Mesothelial cell of epicardium (in vitro differentiated cells): Measurements from ENCODE around the gene SNTG2. TPM values are rescaled to one million over a fixed set of nuclear protein-coding genes. Genes with fewer than 3 reads are reported as not detected.

Experiments
- DNase-seq, 2 experiments: peaks; one replicate each; pipeline ENCODE4 v3.0.0; 2021; ENCODE audit warnings: low spot score in 2 of 2; ENCODE audit not compliant: unreplicated experiment in 2 of 2
- H3K27ac Mint-ChIP-seq: 2 replicates; pipeline ENCODE4 v1.8.0; 2021; ENCODE audit warnings: mixed read lengths
- H3K27me3 Mint-ChIP-seq: 2 replicates; pipeline ENCODE4 v1.8.0; 2021; ENCODE audit warnings: low read depth, mixed read lengths
- H3K36me3 Mint-ChIP-seq: 2 replicates; pipeline ENCODE4 v1.8.0; 2021; ENCODE audit warnings: mixed read lengths
- H3K4me1 Mint-ChIP-seq: 2 replicates; pipeline ENCODE4 v1.8.0; 2021; ENCODE audit warnings: mixed read lengths
- H3K4me3 Mint-ChIP-seq: 2 replicates; pipeline ENCODE4 v1.8.0; 2021; ENCODE audit warnings: mild to moderate bottlenecking, moderate library complexity, mixed read lengths
- H3K9me3 Mint-ChIP-seq: 2 replicates; pipeline ENCODE4 v1.8.0; 2021; ENCODE audit warnings: mixed read lengths
- total RNA-seq: library from RNA; stranded (reverse); gene quantifications from 3 replicates; pipeline ENCODE4 v1.2.1, GENCODE V29; 2021
- TF ChIP-seq, protein P1 (sequence below): fragments of 200-600 bp; sonication (generic); IDR thresholded peaks from one replicate; pipeline ENCODE4 v1.5.0; 2021; ENCODE audit warnings: antibody characterized with exemption; ENCODE audit not compliant: unreplicated experiment

Gene SNTG2
- total RNA-seq, 1 donor from 2014 or later, result not detected

DNA sequence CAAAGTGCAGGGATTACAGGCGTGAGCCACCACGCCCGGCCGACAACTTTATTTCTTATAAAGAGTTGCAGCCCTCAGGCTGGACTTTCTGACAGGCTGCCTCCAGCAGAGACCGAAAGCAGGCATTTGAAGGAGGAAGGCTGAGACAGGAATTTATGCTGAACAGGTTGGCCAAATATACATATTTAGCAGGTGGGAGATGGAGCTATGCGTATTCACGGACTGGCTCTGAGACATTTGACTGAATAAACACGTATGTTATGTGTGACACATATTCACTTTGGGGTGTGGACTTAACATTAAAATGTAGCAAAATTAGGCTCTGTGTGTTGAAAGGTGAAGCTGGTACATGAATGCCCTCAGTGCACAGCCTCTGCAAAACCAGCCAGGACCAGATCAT is 65.9 kb downstream of the SNTG2 start:
- Mint-ChIP-seq H3K27me3 (peaks cover 44% of the 10 kb centered on the region), H3K9me3 (no peaks in the 10 kb centered on the region), H3K36me3 (no peaks in the 10 kb centered on the region), H3K27ac (no peak overlapping the region), H3K4me1 (peaks cover 2% of the 10 kb centered on the region), H3K4me3 (no peak overlapping the region)
- DNase-seq, result no peak
- TF ChIP-seq, protein P1, sequence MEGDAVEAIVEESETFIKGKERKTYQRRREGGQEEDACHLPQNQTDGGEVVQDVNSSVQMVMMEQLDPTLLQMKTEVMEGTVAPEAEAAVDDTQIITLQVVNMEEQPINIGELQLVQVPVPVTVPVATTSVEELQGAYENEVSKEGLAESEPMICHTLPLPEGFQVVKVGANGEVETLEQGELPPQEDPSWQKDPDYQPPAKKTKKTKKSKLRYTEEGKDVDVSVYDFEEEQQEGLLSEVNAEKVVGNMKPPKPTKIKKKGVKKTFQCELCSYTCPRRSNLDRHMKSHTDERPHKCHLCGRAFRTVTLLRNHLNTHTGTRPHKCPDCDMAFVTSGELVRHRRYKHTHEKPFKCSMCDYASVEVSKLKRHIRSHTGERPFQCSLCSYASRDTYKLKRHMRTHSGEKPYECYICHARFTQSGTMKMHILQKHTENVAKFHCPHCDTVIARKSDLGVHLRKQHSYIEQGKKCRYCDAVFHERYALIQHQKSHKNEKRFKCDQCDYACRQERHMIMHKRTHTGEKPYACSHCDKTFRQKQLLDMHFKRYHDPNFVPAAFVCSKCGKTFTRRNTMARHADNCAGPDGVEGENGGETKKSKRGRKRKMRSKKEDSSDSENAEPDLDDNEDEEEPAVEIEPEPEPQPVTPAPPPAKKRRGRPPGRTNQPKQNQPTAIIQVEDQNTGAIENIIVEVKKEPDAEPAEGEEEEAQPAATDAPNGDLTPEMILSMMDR, result no peak

DNA sequence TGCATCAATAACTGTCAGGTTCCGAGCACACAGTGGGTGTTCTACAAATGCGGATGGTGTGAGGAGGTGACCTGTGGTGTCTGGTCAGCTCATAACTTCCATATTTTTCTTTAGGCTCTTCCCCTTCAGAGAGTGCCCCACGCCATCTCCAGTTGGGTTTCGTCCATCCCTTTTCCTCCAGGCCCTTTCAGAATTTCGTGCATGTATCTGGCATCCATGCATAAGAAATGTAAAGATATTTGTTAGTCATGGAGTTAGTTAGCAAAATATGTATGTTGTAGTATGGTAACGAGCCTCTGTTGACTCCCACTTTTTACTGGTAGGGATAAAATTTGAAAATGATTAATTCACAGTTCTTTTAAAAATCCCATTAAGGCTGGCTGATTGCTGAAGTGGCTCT is 67.2 kb downstream of the SNTG2 start:
- peaks cover 6% of the 10 kb centered on the region for H3K9me3 Mint-ChIP-seq
- H3K27me3 Mint-ChIP-seq, result peaks cover 44% of the 10 kb centered on the region
- no peak overlapping the region for H3K27ac Mint-ChIP-seq
- TF ChIP-seq, protein P1, result no peak
- no peak overlapping the region for H3K4me3 Mint-ChIP-seq
- no peaks in the 10 kb centered on the region for H3K36me3 Mint-ChIP-seq
- H3K4me1 Mint-ChIP-seq, result no peaks in the 10 kb centered on the region
- no peak for DNase-seq

DNA sequence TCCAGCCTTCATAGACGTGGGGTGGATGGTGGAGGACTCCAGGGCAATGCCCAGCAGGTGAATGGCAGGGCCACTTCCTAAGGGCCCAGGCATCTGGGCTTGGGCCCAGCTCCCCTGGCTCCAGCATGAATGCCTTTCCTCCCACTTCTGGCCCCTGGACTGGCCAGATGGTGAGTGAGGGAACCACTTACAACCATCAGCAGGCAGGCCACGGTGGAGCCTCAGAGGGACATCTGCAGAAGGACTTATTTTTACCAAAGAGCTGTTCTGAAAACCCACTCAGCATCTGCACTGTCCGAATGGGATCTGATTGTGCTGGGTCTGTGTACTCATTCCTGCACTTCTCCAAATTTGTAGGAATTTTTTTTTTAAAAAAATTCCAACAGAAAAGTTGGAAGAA is 69.6 kb downstream of the SNTG2 start:
- Mint-ChIP-seq H3K27me3 (peaks cover 43% of the 10 kb centered on the region), H3K4me1 (no peaks in the 10 kb centered on the region), H3K4me3 (no peak overlapping the region), H3K9me3 (peaks cover 6% of the 10 kb centered on the region), H3K36me3 (no peaks in the 10 kb centered on the region), H3K27ac (no peak overlapping the region)
- no peak for DNase-seq
- TF ChIP-seq, protein P1, result no peak

DNA sequence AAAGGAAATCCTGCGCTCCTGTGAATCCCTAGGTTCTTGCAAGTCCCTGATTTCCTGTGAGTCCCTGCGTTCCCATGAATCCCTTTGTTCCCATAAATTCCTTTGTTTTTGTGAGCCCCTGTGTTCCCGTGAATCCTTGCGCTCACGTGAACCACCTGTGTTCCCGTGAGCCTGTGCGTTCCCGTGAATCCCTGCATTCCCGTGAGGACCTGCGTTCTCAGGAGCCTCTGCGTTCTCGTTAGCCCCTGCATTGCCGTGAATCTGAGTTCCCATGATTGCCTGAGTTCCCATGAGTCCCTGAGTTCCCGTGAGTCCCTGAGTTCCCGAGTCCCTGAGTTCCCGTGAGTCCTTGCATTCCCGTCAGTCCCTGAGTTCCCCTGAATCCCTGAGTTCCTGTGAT is 71.5 kb downstream of the SNTG2 start:
- DNase-seq, result no peak

DNA sequence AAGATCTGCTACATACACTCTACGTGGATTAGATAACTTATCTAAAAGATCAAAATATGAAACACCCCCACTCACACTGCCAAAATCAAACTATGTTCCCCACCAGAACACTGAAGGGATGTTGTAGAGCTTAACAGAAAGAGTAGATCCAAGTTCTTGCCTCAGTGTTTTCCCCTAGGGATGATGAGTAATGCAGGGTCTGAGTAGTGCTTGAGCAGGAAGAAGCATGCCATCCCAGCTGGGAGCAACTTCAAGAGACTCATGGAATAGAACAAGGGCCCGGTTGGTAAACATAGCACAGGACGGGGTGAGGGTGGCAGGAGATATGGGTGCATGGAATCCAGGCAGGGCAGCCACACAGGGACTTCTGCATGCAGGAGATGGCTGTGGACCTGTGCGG is 74.3 kb downstream of the SNTG2 start:
- no peak overlapping the region for H3K27ac Mint-ChIP-seq
- peaks cover 45% of the 10 kb centered on the region for H3K27me3 Mint-ChIP-seq
- no peak for DNase-seq
- H3K4me3 Mint-ChIP-seq, result no peak overlapping the region
- peaks cover 6% of the 10 kb centered on the region for H3K9me3 Mint-ChIP-seq
- no peaks in the 10 kb centered on the region for H3K4me1 Mint-ChIP-seq
- H3K36me3 Mint-ChIP-seq, result no peaks in the 10 kb centered on the region
- TF ChIP-seq, protein P1, result no peak

More for the DNA sequence above, 71.5 kb downstream of the SNTG2 start:
- H3K4me1 Mint-ChIP-seq, result no peaks in the 10 kb centered on the region
- H3K27me3 Mint-ChIP-seq, result peaks cover 42% of the 10 kb centered on the region
- no peaks in the 10 kb centered on the region for H3K36me3 Mint-ChIP-seq
- TF ChIP-seq, protein P1, result no peak
- H3K27ac Mint-ChIP-seq, result no peak overlapping the region
- H3K4me3 Mint-ChIP-seq, result no peak overlapping the region
- peaks cover 6% of the 10 kb centered on the region for H3K9me3 Mint-ChIP-seq

DNA sequence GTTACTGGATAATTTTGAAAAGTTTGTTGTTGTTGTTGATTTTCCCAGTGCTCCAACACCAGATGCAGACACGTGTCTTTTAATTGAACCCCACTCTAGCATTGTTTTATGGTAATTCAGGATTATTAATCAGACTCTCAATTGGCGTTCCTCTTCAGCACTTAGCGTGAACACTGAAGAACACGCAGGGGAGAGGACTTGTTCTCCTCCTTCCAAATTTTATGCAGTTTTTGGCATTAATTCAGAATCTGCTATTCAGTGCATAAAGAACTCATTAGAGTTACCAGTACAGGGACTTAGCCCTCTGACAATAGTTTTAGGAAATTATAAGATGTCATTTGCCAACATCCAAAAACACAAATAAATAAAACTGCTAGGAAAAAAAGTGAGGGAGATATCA is 75.5 kb downstream of the SNTG2 start:
- Mint-ChIP-seq H3K9me3 (peaks cover 6% of the 10 kb centered on the region), H3K36me3 (no peaks in the 10 kb centered on the region), H3K27me3 (peaks cover 49% of the 10 kb centered on the region), H3K4me1 (no peaks in the 10 kb centered on the region), H3K4me3 (no peak overlapping the region), H3K27ac (no peak overlapping the region)
- TF ChIP-seq, protein P1, result no peak
- no peak for DNase-seq
